Activated B cell treated with CpG ODN at 0.5 μM for 24 hours (primary cell): Measurements from ENCODE around the gene CDT1. TPM values are rescaled to one million over a fixed set of nuclear protein-coding genes. Genes with fewer than 3 reads are reported as not detected.
A peak's percentile ranks its signal among the peaks of the same experiment; 100 is the strongest.

ENCODE experiments used
- ATAC-seq: fragments of 200-7000 bp; cut with Tn5 transposase; one replicate; pipeline ENCODE4 v1.10.0; 2021; ENCODE audit warnings: low read depth, mild to moderate bottlenecking, moderate library complexity
- CTCF ChIA-PET: fragments of 350-600 bp; sonication (Branson Sonifier 250); formaldehyde crosslinking; loops from one replicate; lab custom pipeline; 2021; ENCODE audit warnings: antibody characterized with exemption; lab: Charles Lee
- POLR2A ChIA-PET: fragments of 350-600 bp; sonication (Branson Sonifier 250); formaldehyde crosslinking; loops from one replicate; lab custom pipeline; 2021; ENCODE audit warnings: antibody characterized with exemption; lab: Charles Lee
- DNase-seq: peaks from one replicate; pipeline ENCODE4 v3.0.0; 2022
- H3K27ac Mint-ChIP-seq: one replicate; pipeline ENCODE4 v1.8.0; 2020; ENCODE audit warnings: mixed read lengths
- H3K27me3 Mint-ChIP-seq: one replicate; pipeline ENCODE4 v1.8.0; 2021; ENCODE audit warnings: mixed read lengths
- H3K36me3 Mint-ChIP-seq: one replicate; pipeline ENCODE4 v1.8.0; 2021; ENCODE audit warnings: low read depth, mixed read lengths
- H3K4me1 Mint-ChIP-seq: one replicate; pipeline ENCODE4 v1.8.0; 2021; ENCODE audit warnings: mixed read lengths
- H3K4me3 Mint-ChIP-seq: one replicate; pipeline ENCODE4 v1.8.0; 2020; ENCODE audit warnings: mild to moderate bottlenecking, mixed read lengths
- H3K9me3 Mint-ChIP-seq: one replicate; pipeline ENCODE4 v1.8.0; 2020; ENCODE audit warnings: mixed read lengths
- intact Hi-C: fragments of 100-400 bp; cut with micrococcal nuclease; formaldehyde crosslinking; loops from one replicate; pipeline ENCODE4 v1.15.1; 2024
- total RNA-seq: library from RNA; stranded (reverse); gene quantifications from 2 replicates; pipeline ENCODE4 v1.2.3, GENCODE V29; 2022
- TF ChIP-seq, protein P1 (sequence below): fragments of 200-600 bp; IDR thresholded peaks from one replicate; pipeline ENCODE4 v1.8.0; 2022; ENCODE audit warnings: antibody characterized with exemption, mild to moderate bottlenecking

CDT1 gene
- total RNA-seq, 1 donor from 2014 or later: 4.3 TPM

DNA sequence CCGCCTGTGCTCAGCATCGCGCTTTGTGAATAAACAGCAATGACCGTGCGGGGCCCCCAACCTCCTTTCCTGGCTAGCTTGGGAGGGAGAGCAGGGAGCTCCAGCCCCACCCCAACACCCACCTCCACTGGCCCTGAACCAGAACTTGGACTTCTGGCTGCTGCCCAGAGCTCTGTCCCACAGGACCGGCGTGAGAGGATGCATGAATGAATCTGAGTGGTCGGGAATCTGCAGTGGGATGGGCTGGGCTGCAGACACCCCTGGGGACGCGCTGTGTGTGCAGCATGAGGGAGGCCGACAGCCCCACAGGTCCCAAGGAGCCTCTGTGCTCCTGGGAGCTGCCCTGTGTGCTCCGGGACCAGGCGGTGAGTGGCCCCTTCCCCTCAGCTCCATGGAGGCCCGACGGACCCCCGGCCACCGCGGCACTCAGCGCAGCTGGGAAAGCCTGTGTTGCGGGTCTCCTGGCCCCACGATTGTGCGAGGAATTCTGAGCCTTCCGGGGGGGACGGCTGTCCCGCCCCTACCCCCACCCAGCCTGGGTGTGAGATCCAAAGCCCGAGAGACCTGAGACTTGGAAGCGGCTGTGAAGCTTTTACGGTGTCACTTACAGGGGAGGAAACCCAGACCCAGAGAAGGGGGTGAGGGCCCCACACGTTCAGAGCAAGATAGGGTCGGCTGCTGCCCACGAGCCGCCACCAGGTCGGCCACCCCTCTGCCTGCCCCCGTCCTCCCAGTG lies 24.0 kb upstream of the CDT1 start:
- Mint-ChIP-seq H3K4me1 (peaks cover 58% of the 10 kb centered on the region), H3K27me3 (no peaks in the 10 kb centered on the region), H3K36me3 (peaks cover 3% of the 10 kb centered on the region), H3K9me3 (no peaks in the 10 kb centered on the region), H3K27ac (peak overlapping the region; percentile 80), H3K4me3 (peak overlapping the region; percentile 32)
- ChIA-PET CTCF (interaction anchor here (1.1 to 3.8 kb wide), 5 partner anchors 9 to 388 kb away, joined by 3 to 45 read pairs (median 9); no protein-coding TSS in a partner anchor), POLR2A (interaction anchor here (0.6 to 5.6 kb wide), 11 partner anchors 7 to 545 kb away, joined by 3 to 52 read pairs (median 6); partner anchors contain the start of genes APRT, GALNS and TRAPPC2L)
- TF ChIP-seq, protein P1, sequence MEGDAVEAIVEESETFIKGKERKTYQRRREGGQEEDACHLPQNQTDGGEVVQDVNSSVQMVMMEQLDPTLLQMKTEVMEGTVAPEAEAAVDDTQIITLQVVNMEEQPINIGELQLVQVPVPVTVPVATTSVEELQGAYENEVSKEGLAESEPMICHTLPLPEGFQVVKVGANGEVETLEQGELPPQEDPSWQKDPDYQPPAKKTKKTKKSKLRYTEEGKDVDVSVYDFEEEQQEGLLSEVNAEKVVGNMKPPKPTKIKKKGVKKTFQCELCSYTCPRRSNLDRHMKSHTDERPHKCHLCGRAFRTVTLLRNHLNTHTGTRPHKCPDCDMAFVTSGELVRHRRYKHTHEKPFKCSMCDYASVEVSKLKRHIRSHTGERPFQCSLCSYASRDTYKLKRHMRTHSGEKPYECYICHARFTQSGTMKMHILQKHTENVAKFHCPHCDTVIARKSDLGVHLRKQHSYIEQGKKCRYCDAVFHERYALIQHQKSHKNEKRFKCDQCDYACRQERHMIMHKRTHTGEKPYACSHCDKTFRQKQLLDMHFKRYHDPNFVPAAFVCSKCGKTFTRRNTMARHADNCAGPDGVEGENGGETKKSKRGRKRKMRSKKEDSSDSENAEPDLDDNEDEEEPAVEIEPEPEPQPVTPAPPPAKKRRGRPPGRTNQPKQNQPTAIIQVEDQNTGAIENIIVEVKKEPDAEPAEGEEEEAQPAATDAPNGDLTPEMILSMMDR: no peak
- intact Hi-C loops: loop anchor here (2.0 to 10.0 kb wide), 3 partner anchors 13 to 145 kb away; partner anchors contain the start of genes IL17C and MVD
- DNase-seq: no peak
- ATAC-seq: no peak

DNA sequence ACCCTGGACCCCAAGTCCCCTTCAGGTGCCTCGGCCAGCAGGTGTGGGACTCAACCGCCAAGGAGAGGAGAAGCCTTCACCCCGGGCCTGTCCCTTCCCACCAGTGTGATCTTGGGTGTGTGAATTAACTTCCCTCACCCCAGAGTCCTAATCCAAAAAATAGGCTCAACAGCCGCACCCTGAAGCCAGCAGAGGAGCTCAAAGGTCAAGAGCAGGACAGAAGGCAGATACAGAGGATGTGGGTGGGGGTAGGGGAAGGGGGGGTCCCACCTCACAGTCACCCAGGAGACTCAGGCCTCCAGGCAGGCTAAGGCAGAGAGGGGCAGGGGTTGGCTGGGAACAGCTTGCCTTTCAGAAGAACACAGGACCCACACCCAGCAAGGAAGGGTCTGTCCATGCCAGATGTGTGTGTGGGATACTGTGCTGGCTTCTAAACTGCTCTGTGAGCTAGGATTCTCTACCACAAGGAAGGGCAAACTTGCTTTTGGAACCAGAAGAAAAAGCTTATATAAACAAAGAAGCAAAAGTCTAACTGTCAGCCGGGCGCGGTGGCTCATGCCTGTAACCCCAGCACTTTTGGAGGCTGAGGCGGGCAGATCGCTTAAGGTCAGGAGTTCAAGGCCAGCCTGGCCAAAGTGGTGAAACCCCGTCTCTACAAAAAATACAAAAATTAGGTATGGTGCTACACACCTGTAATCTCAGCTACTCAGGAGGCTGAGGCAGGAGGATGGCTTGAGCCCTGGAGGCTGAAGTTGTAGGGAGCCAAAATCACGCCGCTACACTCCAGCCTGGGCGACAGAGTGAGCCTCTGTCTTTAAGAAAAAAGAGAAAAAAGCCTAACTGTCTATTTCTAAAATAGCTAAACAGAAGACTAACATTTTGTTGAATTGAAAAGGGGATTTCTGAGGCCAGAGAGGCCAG lies 23.2 kb upstream of the CDT1 start:
- Mint-ChIP-seq H3K27ac (peak overlapping the region; percentile 80), H3K9me3 (no peaks in the 10 kb centered on the region), H3K36me3 (peaks cover 3% of the 10 kb centered on the region), H3K4me1 (peaks cover 58% of the 10 kb centered on the region), H3K4me3 (peak overlapping the region; percentile 85), H3K27me3 (no peaks in the 10 kb centered on the region)
- no peak for ATAC-seq
- CTCF ChIA-PET: interaction anchor here (0.7 to 3.8 kb wide), 6 partner anchors 10 to 387 kb away, joined by 3 to 45 read pairs (median 7); partner anchors contain the start of genes GALNS and TRAPPC2L
- intact Hi-C loops: loop anchor here (1.0 to 10.0 kb wide), 6 partner anchors 8 to 146 kb away; partner anchors contain the start of genes IL17C and MVD
- DNase-seq: no peak
- POLR2A ChIA-PET: interaction anchor here (0.6 to 5.6 kb wide), 15 partner anchors 8 to 544 kb away, joined by 4 to 52 read pairs (median 6); partner anchors contain the start of genes APRT, CDT1, GALNS and TRAPPC2L
- TF ChIP-seq, protein P1: no peak

DNA sequence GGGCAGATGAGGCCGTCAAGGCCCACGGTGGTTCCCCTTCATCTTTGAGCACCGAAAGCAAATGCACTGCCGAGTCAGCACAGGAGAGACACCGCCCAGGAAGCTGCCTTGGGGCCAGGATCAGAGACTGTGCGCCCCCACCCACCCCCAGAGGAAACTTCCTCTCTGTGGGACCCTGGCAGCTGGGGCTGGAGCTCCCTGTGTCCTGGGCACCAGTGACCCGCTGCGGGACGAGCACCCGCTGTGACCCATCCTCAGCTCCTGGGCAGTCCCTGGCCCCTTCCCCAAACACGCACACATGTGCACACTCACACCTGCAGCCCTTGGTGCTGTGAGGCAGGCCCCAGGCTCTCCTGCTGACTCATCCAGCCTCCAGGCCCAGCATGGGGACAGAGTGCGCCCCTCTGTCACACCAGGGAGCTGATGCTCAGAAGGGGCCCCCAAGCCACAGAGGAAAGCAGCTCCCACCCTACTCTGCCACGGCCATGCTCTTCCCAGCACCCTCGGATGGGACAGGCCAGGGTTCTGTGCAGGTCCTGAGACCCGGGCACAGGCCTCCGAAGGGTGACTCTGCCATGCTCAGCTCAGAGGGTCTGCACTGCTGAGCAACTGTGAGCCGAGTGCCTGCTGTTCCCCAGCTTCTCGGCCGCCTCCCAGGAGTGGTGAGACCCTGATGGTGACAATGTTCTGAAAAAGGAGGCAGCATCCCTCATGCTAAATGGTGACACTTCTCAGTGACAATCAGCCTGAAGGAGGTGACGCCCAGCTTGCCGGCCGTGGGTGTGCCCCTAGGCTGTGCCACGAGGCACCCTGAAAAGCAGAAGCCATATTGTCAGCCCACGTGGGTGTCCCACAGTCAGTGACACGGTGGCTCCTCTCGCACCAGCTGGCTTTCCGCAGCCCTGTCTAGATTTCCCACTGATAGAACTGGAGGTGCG lies 22.2 kb upstream of the CDT1 start:
- Mint-ChIP-seq H3K36me3 (peaks cover 2% of the 10 kb centered on the region), H3K4me3 (peak overlapping the region; percentile 85), H3K27ac (peak overlapping the region; percentile 80), H3K9me3 (no peaks in the 10 kb centered on the region), H3K27me3 (no peaks in the 10 kb centered on the region), H3K4me1 (peaks cover 58% of the 10 kb centered on the region)
- POLR2A ChIA-PET: interaction anchor here (0.6 to 5.6 kb wide), 17 partner anchors 9 to 1162 kb away, joined by 3 to 52 read pairs (median 6); partner anchors contain the start of genes APRT, CDT1, CTU2 and CYBA
- intact Hi-C loops: loop anchor here (1.0 to 10.0 kb wide), 6 partner anchors 9 to 147 kb away; partner anchors contain the start of genes IL17C and MVD
- DNase-seq (peak; percentile 57), ATAC-seq (peak; percentile 66)
- TF ChIP-seq, protein P1: no peak
- CTCF ChIA-PET: interaction anchor here (0.7 to 3.8 kb wide), 11 partner anchors 11 to 77 kb away, joined by 3 to 45 read pairs (median 4); partner anchors contain the start of genes APRT, GALNS and TRAPPC2L
